Sigmoid colon (tissue), 4 donors: ENCODE data around the gene MIPEP.

Source experiments
- CTCF ChIP-seq, 4 experiments: fragments of 450-650 bp in 3 of 4; fragments of 200-600 bp in 1 of 4; IDR thresholded peaks; one replicate each; pipeline ENCODE4 v1.5.1; 2016 to 2019; ENCODE audit warnings: antibody characterized with exemption in 4 of 4, mild to moderate bottlenecking in 3 of 4, moderate library complexity in 2 of 4
- POLR2AphosphoS5 ChIP-seq, 4 donors: sonication (generic); formaldehyde crosslinking; IDR thresholded peaks; one replicate each; pipeline ENCODE4 v1.6.1; 2017; ENCODE audit warnings: antibody characterized with exemption in 4 of 4

- TF ChIP-seq CTCF (IDR thresholded peaks at IDR 0.05) (no peak), POLR2AphosphoS5 (IDR thresholded peaks at IDR 0.05) (no peak)
Observed at GRCh38 chr13:23711355-23711754, 177.8 kb downstream of the MIPEP start.
